SK-N-MC (cell line): ENCODE results near the gene IL1RAP.

Experiments used
- DNase-seq: peaks from one replicate; pipeline ENCODE4 v3.0.0-alpha.2; 2011; ENCODE audit warnings: low read depth, low spot score
- H3K27ac ChIP-seq: fragments of 200-600 bp; sonication (generic); 2 replicates; pipeline ENCODE4 v1.5.1; 2016; ENCODE audit warnings: mixed run types
- H3K36me3 ChIP-seq: fragments of 200-600 bp; sonication (generic); 2 replicates; pipeline ENCODE4 v1.6.1; 2017; ENCODE audit warnings: antibody characterized with exemption, low read length, mixed read lengths; ENCODE audit not compliant: insufficient read depth
- H3K4me3 ChIP-seq: fragments of 200-600 bp; sonication (generic); 2 replicates; pipeline ENCODE4 v1.5.1; 2016
- H3K9ac ChIP-seq: fragments of 200-600 bp; sonication (generic); 2 replicates; pipeline ENCODE4 v1.8.0; 2017; ENCODE audit warnings: mixed run types, mixed read lengths; ENCODE audit not compliant: insufficient read length
- H3K9me3 ChIP-seq: fragments of 200-600 bp; sonication (generic); 2 replicates; pipeline ENCODE4 v1.6.1; 2017; ENCODE audit warnings: low read depth, mild to moderate bottlenecking, antibody characterized with exemption, low read length, moderate library complexity, mixed read lengths
- EZH2 ChIP-seq: fragments of 200-600 bp; sonication (generic); IDR thresholded peaks from one replicate; pipeline ENCODE4 v1.6.1; 2017; ENCODE audit warnings: antibody characterized with exemption
- FOXP2 ChIP-seq: optimal IDR thresholded peaks from 2 replicates; pipeline ENCODE3; 2011; ENCODE audit warnings: mild to moderate bottlenecking, moderate library complexity; ENCODE audit not compliant: insufficient read depth; ENCODE audit errors: extremely low read length, control extremely low read depth
- POLR2AphosphoS5 ChIP-seq: IDR thresholded peaks from 2 replicates; pipeline ENCODE4 v1.6.1; 2012; ENCODE audit warnings: mild to moderate bottlenecking, low read depth, low read length, borderline replicate concordance

The IL1RAP gene

DNA sequence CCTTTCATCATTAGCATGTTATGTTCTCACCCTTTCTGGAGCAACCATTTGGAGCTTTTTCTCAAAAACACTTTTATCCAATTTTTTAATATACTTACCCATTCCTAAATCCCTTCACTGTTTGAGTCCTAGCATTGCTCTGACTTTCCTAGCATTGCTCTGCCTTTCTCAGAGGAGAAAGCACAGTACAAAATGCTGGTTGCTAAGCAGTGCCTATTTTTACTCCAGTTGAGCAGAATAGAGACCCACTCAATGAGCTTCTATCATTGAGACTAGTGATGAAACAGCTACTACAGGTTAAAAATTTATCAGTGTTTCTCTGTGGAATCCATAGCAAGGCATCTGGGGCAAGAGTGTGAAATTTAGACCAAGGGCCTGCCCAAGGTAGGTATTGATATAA is 21.8 kb upstream of the IL1RAP start:
- H3K27ac ChIP-seq = no peak overlapping the region
- no peak for DNase-seq
- no peaks in the 10 kb centered on the region for H3K36me3 ChIP-seq
- no peaks in the 10 kb centered on the region for H3K9me3 ChIP-seq
- TF ChIP-seq FOXP2 = no peak
- TF ChIP-seq POLR2AphosphoS5 = no peak
- no peak for TF ChIP-seq EZH2
- no peak overlapping the region for H3K9ac ChIP-seq
- no peak overlapping the region for H3K4me3 ChIP-seq

DNA sequence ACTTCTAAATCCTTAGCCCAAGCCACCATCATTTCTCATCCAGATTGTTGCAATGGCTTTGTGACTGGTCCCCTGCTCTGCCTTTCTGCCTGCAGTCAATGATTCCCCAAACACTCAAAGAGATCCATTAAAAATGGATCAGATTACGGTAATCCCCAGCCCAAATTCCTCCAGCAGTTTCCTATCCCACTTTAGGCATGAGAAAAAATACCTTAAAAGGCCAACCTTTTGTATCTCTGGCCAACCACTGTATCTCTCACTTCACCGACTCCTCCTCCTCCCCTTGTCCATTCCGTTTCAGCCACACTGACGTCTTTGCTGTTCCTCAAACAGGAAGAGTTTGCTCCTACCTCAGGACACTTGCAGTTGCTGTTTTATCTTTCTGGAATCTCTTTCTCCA is 20.9 kb upstream of the IL1RAP start:
- TF ChIP-seq FOXP2 (no peak), POLR2AphosphoS5 (no peak), EZH2 (no peak)
- Histone ChIP-seq H3K9ac (no peak overlapping the region), H3K4me3 (no peak overlapping the region), H3K9me3 (no peaks in the 10 kb centered on the region), H3K27ac (no peak overlapping the region), H3K36me3 (no peaks in the 10 kb centered on the region)
- no peak for DNase-seq

DNA sequence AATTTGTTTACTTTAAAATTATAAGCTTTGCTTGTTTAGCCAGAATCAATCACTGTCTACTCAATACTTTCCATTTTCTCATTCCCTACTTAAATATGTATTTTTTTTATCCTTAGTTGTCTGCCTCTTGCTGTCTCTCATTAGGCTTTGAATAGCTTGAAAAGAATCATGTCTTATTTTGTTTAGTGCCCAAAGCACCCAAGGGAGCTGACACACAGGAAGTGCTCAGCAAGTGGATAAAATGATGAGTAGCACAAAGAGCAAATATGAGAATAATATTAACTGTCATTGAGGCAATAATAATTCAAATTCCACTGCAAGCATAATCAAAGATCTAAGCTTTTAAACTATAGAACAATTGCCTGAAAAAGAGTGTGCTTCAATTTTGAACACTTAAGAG is 19.0 kb upstream of the IL1RAP start:
- no peak overlapping the region for H3K9ac ChIP-seq
- no peaks in the 10 kb centered on the region for H3K36me3 ChIP-seq
- no peak for DNase-seq
- H3K9me3 ChIP-seq = no peaks in the 10 kb centered on the region
- H3K27ac ChIP-seq = peak overlapping the region; percentile 34; the same call in 1 of the 2 replicates
- peak overlapping the region; percentile 36 for H3K4me3 ChIP-seq
- TF ChIP-seq POLR2AphosphoS5 = no peak
- TF ChIP-seq EZH2 = no peak
- TF ChIP-seq FOXP2 = no peak

DNA sequence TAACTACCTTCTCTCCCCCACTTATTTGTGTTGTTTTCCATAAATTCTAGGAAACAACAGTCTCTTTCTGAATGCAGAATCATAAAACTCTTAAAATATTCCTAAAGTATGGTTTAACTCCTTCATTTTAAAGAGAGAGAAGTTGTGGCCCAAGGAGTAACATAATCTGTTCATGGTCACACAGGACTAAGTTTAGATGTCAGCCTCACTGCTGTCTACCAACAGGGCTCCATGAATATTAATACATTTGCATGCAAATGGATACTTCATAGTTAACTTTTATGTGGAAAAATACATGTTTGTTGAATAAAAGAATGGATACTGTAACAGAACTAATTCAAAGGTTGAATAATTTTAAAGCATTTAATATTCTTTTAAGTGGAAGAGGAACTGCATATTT is 18.5 kb upstream of the IL1RAP start:
- Histone ChIP-seq H3K9me3 (no peaks in the 10 kb centered on the region), H3K4me3 (peak overlapping the region; percentile 36), H3K36me3 (no peaks in the 10 kb centered on the region), H3K27ac (peak overlapping the region; percentile 34; the same call in 1 of the 2 replicates), H3K9ac (no peak overlapping the region)
- DNase-seq = no peak
- no peak for TF ChIP-seq POLR2AphosphoS5
- TF ChIP-seq FOXP2 = no peak
- no peak for TF ChIP-seq EZH2

DNA sequence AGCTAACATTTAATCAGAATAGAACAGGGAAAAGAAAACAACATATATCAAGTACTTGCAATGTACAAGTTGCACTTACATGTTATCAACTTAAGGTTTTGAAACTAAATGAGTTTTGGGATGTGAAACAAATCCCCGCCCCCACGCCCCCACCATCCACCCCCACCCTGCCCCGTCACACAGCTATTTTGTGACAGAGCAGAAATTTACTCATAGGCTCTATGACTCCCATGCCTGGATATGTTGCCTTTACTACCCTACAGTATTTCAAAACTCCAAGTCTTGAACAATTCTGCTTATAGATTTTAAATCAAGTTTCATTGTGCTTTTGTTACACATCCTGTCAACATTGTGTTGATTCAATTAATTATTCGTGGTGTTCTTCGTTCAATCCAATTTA is 18.1 kb upstream of the IL1RAP start:
- Histone ChIP-seq H3K9me3 (no peaks in the 10 kb centered on the region), H3K27ac (no peak overlapping the region; the same call in 1 of the 2 replicates), H3K9ac (no peak overlapping the region), H3K4me3 (no peak overlapping the region; the same call in 1 of the 2 replicates), H3K36me3 (no peaks in the 10 kb centered on the region)
- no peak for DNase-seq
- TF ChIP-seq FOXP2 (no peak), POLR2AphosphoS5 (no peak), EZH2 (no peak)

DNA sequence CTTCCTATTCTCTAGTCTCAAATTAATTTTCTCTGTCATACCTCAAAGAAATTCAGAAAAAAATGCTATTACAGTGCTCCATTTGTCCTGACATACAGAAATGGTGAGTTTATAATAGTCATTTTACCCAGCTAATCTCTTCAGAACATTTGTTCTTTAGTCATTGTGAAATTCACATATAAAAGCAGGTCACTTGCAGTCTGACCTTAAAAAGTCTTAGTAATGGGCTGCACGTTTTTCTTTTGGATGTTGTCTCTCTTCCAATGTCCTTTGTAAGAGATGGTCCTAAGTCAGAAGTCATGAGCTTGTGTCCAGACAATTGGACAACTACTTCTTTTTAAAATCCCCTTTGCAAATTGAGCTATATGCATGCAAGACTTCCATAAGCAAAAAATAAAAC is 17.0 kb upstream of the IL1RAP start:
- no peak for DNase-seq
- H3K4me3 ChIP-seq = no peak overlapping the region
- no peak for TF ChIP-seq POLR2AphosphoS5
- TF ChIP-seq FOXP2 = no peak
- TF ChIP-seq EZH2 = no peak
- H3K9me3 ChIP-seq = no peaks in the 10 kb centered on the region
- H3K36me3 ChIP-seq = no peaks in the 10 kb centered on the region
- H3K27ac ChIP-seq = no peak overlapping the region
- no peak overlapping the region for H3K9ac ChIP-seq

DNA sequence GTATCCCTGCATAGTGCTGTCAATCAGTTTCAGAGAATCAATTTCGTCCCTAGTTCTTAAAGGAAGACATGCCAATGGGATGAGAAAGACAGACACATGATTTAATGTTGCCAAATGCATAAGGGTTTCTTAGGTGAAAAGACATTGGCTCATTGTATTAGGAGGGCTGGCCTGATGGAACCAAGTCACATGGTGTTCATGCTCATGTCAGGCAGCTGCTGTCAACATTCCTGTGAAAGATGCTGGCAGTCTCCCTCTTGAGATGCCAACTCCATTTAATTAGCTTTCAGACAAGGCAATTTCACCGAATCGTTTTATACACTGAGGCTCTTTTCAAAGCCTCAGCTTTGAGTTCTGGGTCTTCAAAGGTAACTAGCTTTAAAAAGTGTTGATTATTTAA is 16.1 kb upstream of the IL1RAP start:
- TF ChIP-seq FOXP2 (no peak), EZH2 (no peak), POLR2AphosphoS5 (no peak)
- no peak for DNase-seq
- no peaks in the 10 kb centered on the region for H3K36me3 ChIP-seq
- no peaks in the 10 kb centered on the region for H3K9me3 ChIP-seq
- no peak overlapping the region for H3K4me3 ChIP-seq
- no peak overlapping the region for H3K9ac ChIP-seq
- no peak overlapping the region for H3K27ac ChIP-seq

DNA sequence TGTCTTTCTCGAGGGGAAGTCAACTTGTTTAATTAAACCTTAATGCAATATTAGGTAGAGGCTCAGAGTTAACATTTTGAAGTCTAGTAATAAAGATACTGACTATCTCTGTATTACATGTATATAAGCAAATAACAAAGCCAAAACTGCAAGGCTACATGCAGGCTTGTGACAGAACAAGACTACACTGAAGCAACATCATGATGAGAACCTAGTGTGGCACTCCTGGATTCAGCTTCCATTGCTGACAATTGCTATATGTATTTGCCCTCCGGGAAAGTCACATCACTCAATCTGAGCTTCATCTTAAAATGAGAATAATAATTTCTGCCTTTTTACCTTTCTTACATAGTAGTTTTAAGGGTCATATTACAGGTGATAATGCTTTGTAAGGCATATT is 15.6 kb upstream of the IL1RAP start:
- Histone ChIP-seq H3K36me3 (no peaks in the 10 kb centered on the region), H3K27ac (no peak overlapping the region), H3K9me3 (no peaks in the 10 kb centered on the region), H3K9ac (no peak overlapping the region), H3K4me3 (no peak overlapping the region)
- TF ChIP-seq POLR2AphosphoS5 (no peak), FOXP2 (no peak), EZH2 (no peak)
- DNase-seq = no peak

DNA sequence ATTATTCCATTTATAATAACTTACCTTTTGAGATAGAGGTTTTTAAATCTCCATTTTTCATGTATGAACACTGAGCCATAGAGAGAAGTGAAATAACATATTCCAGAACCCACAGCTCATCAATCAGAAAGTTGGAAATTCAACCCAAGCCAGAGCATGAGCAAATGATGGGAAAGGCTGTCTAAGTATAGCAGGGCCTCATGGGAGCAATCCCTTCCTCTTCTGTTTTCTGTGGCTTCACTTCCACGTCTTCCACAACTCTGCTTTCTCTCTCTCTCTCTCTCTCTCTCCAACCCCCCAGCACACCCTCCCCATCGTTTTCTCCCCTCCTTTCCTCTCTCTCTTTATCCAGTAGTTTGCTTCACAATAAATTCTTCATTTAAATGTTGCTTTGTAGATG is 14.8 kb upstream of the IL1RAP start:
- no peak overlapping the region for H3K27ac ChIP-seq
- DNase-seq = no peak
- no peaks in the 10 kb centered on the region for H3K9me3 ChIP-seq
- H3K4me3 ChIP-seq = no peak overlapping the region
- H3K9ac ChIP-seq = no peak overlapping the region
- no peaks in the 10 kb centered on the region for H3K36me3 ChIP-seq
- TF ChIP-seq EZH2 = no peak
- TF ChIP-seq POLR2AphosphoS5 = no peak
- TF ChIP-seq FOXP2 = no peak

DNA sequence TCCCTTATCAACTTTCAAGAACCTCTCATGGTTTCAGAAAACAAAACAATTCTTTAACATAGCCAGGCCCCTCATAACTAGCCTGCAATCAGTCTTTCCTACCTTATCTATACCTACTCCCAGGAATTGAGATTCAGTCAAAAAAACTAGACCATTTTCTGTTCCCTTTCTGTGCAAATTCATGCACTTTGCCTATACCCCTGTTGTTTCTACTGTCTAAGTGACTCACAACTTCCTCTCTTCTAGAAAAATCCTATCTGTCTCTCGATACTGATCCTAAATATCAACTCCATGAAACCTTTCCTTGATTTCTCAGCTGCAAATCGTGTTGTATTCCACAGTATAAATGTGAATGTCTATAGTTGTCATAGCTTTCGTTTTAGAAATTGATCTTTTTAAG is 10.9 kb upstream of the IL1RAP start:
- Histone ChIP-seq H3K9me3 (no peaks in the 10 kb centered on the region), H3K9ac (no peak overlapping the region), H3K4me3 (no peak overlapping the region), H3K27ac (no peak overlapping the region), H3K36me3 (no peaks in the 10 kb centered on the region)
- TF ChIP-seq EZH2 = no peak
- no peak for TF ChIP-seq POLR2AphosphoS5
- no peak for TF ChIP-seq FOXP2
- no peak for DNase-seq
